K562 (cell line): Measurements from ENCODE around the gene DDX54. TPM values are rescaled to one million over a fixed set of nuclear protein-coding genes. Genes with fewer than 3 reads are reported as not detected.
A peak's percentile ranks its signal among the peaks of the same experiment; 100 is the strongest.

Experiments used
- ATAC-seq: fragments of 200-7000 bp; cut with Tn5 transposase; 3 replicates; pipeline ENCODE4 v1.9.1; 2020; ENCODE audit warnings: moderate library complexity
- BruUV-seq: library from RNA; stranded (reverse); fragments of 400-500 nt; replicated peaks from 2 replicates; lab custom pipeline; 2021; lab: Mats Ljungman, UMichigan
- CTCF ChIA-PET: fragments of 300-600 bp; formaldehyde crosslinking; extraction: SDS; loops from one replicate; lab custom pipeline; 2021; ENCODE audit warnings: low intra/inter-chr PET ratio; lab: Yijun Ruan, JAX
- POLR2A ChIA-PET: fragments of 300-600, 350-650 bp; sonication (Branson Sonifier 250); formaldehyde crosslinking; extraction: SDS; loops from one replicate; lab custom pipeline; 2021; ENCODE audit warnings: antibody characterized with exemption, inconsistent platforms; lab: Yijun Ruan, JAX
- DNase-seq, 4 experiments: peaks; one replicate each; pipeline versions ENCODE4 v3.0.0 to v3.0.0-alpha.2; 2011 to 2018; ENCODE audit warnings: low spot score in 3 of 4, mixed read lengths in 3 of 4; ENCODE audit errors: extremely low read depth in 1 of 4
- FAIRE-seq: peaks from 2 replicates; lab custom pipeline; 2011; peaks lifted over from hg19 to GRCh38; lab: Jason Lieb, UNC
- H2AFZ ChIP-seq: 2 replicates; pipeline ENCODE4 v1.6.0; 2011; ENCODE audit warnings: low read depth, low read length, control low read depth, inconsistent platforms
- H3K27ac ChIP-seq: fragments of 200-600 bp; 3 replicates; pipeline ENCODE4 v1.8.0; 2011; ENCODE audit warnings: low read depth, mild to moderate bottlenecking, control low read depth, inconsistent platforms, low read length, moderate library complexity, mixed read lengths; ENCODE audit errors: extremely low read depth
- H3K27me3 ChIP-seq, 2 experiments: fragments of 300-600 bp in 1 of 2; 2 replicates in 1 of 2; 3 replicates in 1 of 2; pipeline versions ENCODE4 v1.6.0 to v1.8.0; 2011; ENCODE audit warnings: inconsistent platforms in 2 of 2, low read length in 2 of 2, mild to moderate bottlenecking in 1 of 2, mixed read lengths in 1 of 2, moderate library complexity in 1 of 2; ENCODE audit not compliant: control insufficient read depth in 2 of 2, insufficient read depth in 2 of 2
- H3K36me3 ChIP-seq: fragments of 300-600 bp; 3 replicates; pipeline ENCODE4 v1.8.0; 2011; ENCODE audit warnings: mild to moderate bottlenecking, low read length, inconsistent platforms; ENCODE audit not compliant: control insufficient read depth, insufficient read depth
- H3K4me1 ChIP-seq, 2 experiments: fragments of 200-600 bp in 1 of 2; replicated peaks in 1 of 2; 2 replicates in 1 of 2; 3 replicates in 1 of 2; pipeline versions ENCODE4 v1.5.1 to v1.8.0; 2011; ENCODE audit warnings: inconsistent platforms in 2 of 2, low read length in 2 of 2, mild to moderate bottlenecking in 1 of 2, mixed read lengths in 1 of 2, moderate library complexity in 1 of 2; ENCODE audit not compliant: control insufficient read depth in 2 of 2, insufficient read depth in 2 of 2
- H3K4me2 ChIP-seq: 2 replicates; pipeline ENCODE4 v1.6.1; 2011; ENCODE audit warnings: low read length, control low read depth, inconsistent platforms, mixed read lengths; ENCODE audit not compliant: insufficient read depth
- H3K4me3 ChIP-seq: fragments of 200-600 bp; sonication (generic), shearing (Covaris generic); 2 replicates; pipeline ENCODE4 v1.5.1; 2016; ENCODE audit warnings: control low read depth, inconsistent platforms
- H3K79me2 ChIP-seq: fragments of 200-600 bp; 3 replicates; pipeline ENCODE4 v1.8.0; 2011; ENCODE audit warnings: low read length, inconsistent platforms; ENCODE audit not compliant: control insufficient read depth, insufficient read depth
- H3K9ac ChIP-seq, 2 experiments: 2 replicates each; pipeline versions ENCODE4 v1.6.0 to v1.6.1; 2011; ENCODE audit warnings: low read depth in 2 of 2, low read length in 2 of 2, control low read depth in 1 of 2, inconsistent platforms in 1 of 2, mild to moderate bottlenecking in 1 of 2, mixed read lengths in 1 of 2; ENCODE audit not compliant: insufficient read depth in 1 of 2
- H3K9me1 ChIP-seq: one replicate; pipeline ENCODE4 v1.6.0; 2011; ENCODE audit warnings: inconsistent platforms, mild to moderate bottlenecking, low read length, moderate library complexity; ENCODE audit not compliant: control insufficient read depth, insufficient read depth
- H3K9me3 ChIP-seq: replicated peaks from 2 replicates; pipeline ENCODE4 v1.5.1; 2011; ENCODE audit warnings: low read depth, low read length, inconsistent platforms; ENCODE audit not compliant: control insufficient read depth, insufficient read depth
- H4K20me1 ChIP-seq: replicated peaks from 2 replicates; pipeline ENCODE4 v1.6.1; 2011; ENCODE audit warnings: low read length, inconsistent platforms, mixed read lengths; ENCODE audit not compliant: control insufficient read depth, insufficient read depth
- MCM3 ChIP-seq: fragments of 450-650 bp; IDR thresholded peaks from 2 replicates; pipeline ENCODE4 v1.6.1; 2016
- POLR3G ChIP-seq: IDR thresholded peaks from 2 replicates; pipeline ENCODE4 v1.6.1; 2011; ENCODE audit not compliant: insufficient read length, insufficient replicate concordance; ENCODE audit errors: extremely low read depth
- RFX7 ChIP-seq: fragments of 250-450 bp; sonication (Bioruptor Pico); IDR thresholded peaks from 2 replicates; pipeline ENCODE4 v1.5.1; 2021; ENCODE audit warnings: mild to moderate bottlenecking
- TSHZ1 ChIP-seq: fragments of 250-450 bp; sonication (Bioruptor Pico); IDR thresholded peaks from 2 replicates; pipeline ENCODE4 v1.4.0; 2020; ENCODE audit warnings: mild to moderate bottlenecking, moderate library complexity
- ZNF644 ChIP-seq: fragments of 200-800 bp; sonication (Bioruptor generic); IDR thresholded peaks from 2 replicates; pipeline ENCODE4 v1.6.1; 2016; ENCODE audit warnings: low read depth, missing genetic modification characterization, missing compliant biosample characterization
- WGBS: fragments of 100-300 bp; shearing (Covaris generic); methylation state at CpG from one replicate; pipeline ENCODE4 v1.1.6; 2016; ENCODE audit warnings: low coverage, mixed read lengths; ENCODE audit not compliant: insufficient coverage; ENCODE audit errors: missing lambda C conversion rate; 5-methylcytosine and 5-hydroxymethylcytosine counted together
- in situ Hi-C: fragments of 300-500 bp; cut with MboI; formaldehyde crosslinking; loops from 4 replicates; pipeline ENCODE4 v1.15.0; 2018; ENCODE audit warnings: inconsistent platforms, mixed read lengths
- intact Hi-C: fragments of 100-400 bp; cut with micrococcal nuclease; formaldehyde crosslinking; loops from 2 replicates; pipeline ENCODE4 v1.14.2; 2022
- polyA plus RNA-seq, 8 experiments: library from polyadenylated mRNA; depleted of rRNA in 4 of 8; stranded (reverse) in 5 of 8; unstranded in 3 of 8; fragments of >200 nt; fragmentation: Nextera tagmentation in 2 of 8; fragmentation: Illumina TruSeq in 1 of 8; extraction: Ambion mirVana in 2 of 8; extraction: Trizol in 1 of 8; gene quantifications; 2 replicates each; pipeline versions ENCODE4 v1.2.1 to v1.2.3, GENCODE V29; 2011 to 2014; ENCODE audit warnings: inconsistent platforms in 1 of 8, missing spikeins in 1 of 8
- total RNA-seq, 7 experiments: library from RNA; depleted of rRNA in 6 of 7; stranded (reverse); fragments of >200 nt in 6 of 7; fragmentation: Illumina TruSeq in 2 of 7; extraction: Trizol in 2 of 7; gene quantifications; 2 replicates each; pipeline versions ENCODE4 v1.2.1 to v1.2.3, GENCODE V29; 2011 to 2021; ENCODE audit warnings: low replicate concordance in 1 of 7
- TF ChIP-seq, protein P1 (sequence below), 2 experiments: fragments of 450-650 bp; IDR thresholded peaks; 2 replicates each; pipeline ENCODE4 v1.6.1; 2016; ENCODE audit warnings: mild to moderate bottlenecking in 2 of 2, borderline replicate concordance in 1 of 2, low read depth in 1 of 2, moderate library complexity in 1 of 2
- TF ChIP-seq, protein P2 (sequence below), 3 experiments: IDR thresholded peaks in 2 of 3; conservative IDR thresholded peaks in 1 of 3; 2 replicates each; pipeline ENCODE4 v1.5.1; 2011 to 2012; ENCODE audit warnings: low read length in 3 of 3, mild to moderate bottlenecking in 3 of 3, control low read depth in 2 of 3, improper control_type of control experiment in 1 of 3, inconsistent platforms in 1 of 3, low read depth in 1 of 3, mixed read lengths in 1 of 3, moderate library complexity in 1 of 3; ENCODE audit not compliant: insufficient read depth in 2 of 3

DDX54 gene
- total and polyA plus RNA-seq, 9 of the 15 experiments (the other 6 are each of a cell fraction or from before 2014, with no cell fraction given): 1.4 to 135 (median 51.4) TPM

DNA sequence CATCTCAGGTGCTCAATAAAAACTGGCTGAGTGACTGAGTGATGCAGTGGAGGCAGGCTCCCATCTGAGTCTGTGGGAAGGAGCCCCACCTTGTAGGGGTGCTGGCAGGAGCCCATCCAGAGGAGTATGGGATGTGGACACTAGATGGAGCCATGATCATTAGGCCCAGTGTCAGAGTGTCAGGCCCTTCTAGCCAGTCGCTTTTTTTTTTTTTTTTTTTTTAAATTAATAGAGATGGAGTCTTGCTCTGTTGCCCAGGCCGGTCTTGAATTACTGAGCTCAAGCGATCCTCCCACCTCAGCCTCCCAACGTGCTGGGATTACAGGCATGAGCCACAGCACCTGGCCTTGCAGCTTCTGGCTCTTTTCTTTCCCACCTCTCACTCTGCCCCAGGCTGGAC, 11.7 kb upstream of the DDX54 start:
- peak; percentile 97 for ATAC-seq
- Histone ChIP-seq H3K79me2 (no peaks in the 10 kb centered on the region), H3K4me3 (no peak overlapping the region), H3K9ac (no peak overlapping the region), H3K4me1 (peaks cover 2 to 21% of the 10 kb centered on the region in 2 experiments; a peak in 4 of 5 replicates), H3K9me1 (no peaks in the 10 kb centered on the region), H3K27me3 (no peaks in the 10 kb centered on the region), H2AFZ (no peak overlapping the region), H3K36me3 (peaks cover 10% of the 10 kb centered on the region; the same call in 1 of the 3 replicates), H3K27ac (no peak overlapping the region), H4K20me1 (peaks cover 4% of the 10 kb centered on the region; the same call in 1 of the 2 replicates), H3K9me3 (no peaks in the 10 kb centered on the region), H3K4me2 (no peak overlapping the region)
- ChIA-PET CTCF (no interaction called here), POLR2A (interaction anchor here (0.8 kb wide), 1 partner anchor 24 kb away, joined by 3 read pairs; the partner anchor contains the start of gene TPCN1)
- peak; percentile 73 to 87 (median 78) for DNase-seq
- peak; percentile 75 for FAIRE-seq
- no TSS peak for BruUV-seq
- WGBS: 0% methylated on average over 3 of the region's 4 CpGs
- in situ Hi-C loops (loop anchor here (5.0 to 25.0 kb wide), 3 partner anchors 85 to 448 kb away; partner anchors contain the start of genes SDS and SDSL), intact Hi-C loops (loop anchor here (2.0 to 5.0 kb wide), 3 partner anchors 40 to 228 kb away; no protein-coding TSS in a partner anchor)
- TF ChIP-seq, protein P1, sequence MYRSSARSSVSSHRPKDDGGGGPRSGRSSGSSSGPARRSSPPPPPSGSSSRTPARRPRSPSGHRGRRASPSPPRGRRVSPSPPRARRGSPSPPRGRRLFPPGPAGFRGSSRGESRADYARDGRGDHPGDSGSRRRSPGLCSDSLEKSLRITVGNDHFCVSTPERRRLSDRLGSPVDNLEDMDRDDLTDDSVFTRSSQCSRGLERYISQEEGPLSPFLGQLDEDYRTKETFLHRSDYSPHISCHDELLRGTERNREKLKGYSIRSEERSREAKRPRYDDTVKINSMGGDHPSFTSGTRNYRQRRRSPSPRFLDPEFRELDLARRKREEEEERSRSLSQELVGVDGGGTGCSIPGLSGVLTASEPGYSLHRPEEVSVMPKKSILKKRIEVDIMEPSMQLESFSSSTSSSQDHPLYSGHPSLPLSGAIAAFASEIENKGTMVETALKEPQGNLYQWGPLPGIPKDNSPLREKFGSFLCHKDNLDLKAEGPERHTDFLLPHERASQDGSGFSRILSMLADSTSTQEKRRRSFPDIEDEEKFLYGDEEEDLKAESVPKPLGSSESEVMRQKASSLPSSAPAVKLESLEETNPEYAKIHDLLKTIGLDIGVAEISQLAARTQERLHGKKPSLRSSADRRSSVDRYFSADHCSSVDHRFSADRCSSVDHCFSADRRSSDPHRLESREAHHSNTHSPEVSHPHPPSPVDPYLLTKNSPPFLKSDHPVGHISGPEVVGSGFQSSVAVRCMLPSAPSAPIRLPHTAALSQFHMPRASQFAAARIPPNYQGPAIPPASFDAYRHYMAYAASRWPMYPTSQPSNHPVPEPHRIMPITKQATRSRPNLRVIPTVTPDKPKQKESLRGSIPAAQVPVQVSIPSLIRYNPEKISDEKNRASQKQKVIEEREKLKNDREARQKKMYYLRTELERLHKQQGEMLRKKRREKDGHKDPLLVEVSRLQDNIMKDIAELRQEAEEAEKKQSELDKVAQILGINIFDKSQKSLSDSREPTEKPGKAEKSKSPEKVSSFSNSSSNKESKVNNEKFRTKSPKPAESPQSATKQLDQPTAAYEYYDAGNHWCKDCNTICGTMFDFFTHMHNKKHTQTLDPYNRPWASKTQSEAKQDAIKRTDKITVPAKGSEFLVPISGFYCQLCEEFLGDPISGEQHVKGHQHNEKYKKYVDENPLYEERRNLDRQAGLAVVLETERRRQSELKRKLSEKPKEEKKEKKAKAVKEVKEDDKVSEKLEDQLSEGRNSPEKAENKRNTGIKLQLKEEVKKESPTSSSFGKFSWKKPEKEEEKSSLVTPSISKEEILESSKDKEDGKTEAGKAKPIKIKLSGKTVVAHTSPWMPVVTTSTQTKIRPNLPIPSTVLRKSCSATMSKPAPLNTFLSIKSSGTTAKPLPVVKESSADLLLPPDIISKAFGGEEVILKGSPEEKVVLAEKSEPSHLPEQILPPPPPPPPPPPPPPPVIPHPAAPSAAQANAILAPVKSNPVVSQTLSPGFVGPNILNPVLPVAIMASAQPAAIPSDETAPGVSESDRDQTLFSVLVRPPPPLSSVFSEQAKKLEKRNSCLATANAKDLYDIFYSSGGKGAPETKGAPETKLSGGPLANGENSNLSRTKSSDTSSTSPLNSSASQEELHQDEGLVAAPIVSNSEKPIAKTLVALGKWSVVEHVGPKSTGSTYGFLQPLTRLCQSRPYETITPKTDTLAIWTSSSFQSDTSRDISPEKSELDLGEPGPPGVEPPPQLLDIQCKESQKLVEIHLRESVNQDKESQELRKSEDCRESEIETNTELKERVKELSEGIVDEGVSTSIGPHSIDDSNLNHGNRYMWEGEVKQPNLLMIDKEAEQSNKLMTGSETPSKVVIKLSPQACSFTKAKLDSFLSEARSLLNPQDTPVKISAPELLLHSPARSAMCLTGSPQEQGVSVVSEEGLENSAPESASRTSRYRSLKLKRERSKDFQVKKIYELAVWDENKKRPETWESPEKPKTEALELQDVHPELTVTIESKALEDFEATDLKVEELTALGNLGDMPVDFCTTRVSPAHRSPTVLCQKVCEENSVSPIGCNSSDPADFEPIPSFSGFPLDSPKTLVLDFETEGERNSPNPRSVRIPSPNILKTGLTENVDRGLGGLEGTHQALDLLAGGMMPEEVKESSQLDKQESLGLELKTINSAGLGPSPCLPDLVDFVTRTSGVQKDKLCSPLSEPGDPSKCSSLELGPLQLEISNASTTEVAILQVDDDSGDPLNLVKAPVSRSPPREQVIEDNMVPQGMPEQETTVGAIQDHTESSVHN (IDR thresholded peaks at IDR 0.05; ENCODE audit: borderline replicate concordance in 1 of 2, low read depth in 1 of 2): no peak
- TF ChIP-seq TSHZ1: no peak
- no peak for TF ChIP-seq ZNF644 (tag)
- TF ChIP-seq RFX7 (CRISPR knock-in tag): no peak
- TF ChIP-seq, protein P2, sequence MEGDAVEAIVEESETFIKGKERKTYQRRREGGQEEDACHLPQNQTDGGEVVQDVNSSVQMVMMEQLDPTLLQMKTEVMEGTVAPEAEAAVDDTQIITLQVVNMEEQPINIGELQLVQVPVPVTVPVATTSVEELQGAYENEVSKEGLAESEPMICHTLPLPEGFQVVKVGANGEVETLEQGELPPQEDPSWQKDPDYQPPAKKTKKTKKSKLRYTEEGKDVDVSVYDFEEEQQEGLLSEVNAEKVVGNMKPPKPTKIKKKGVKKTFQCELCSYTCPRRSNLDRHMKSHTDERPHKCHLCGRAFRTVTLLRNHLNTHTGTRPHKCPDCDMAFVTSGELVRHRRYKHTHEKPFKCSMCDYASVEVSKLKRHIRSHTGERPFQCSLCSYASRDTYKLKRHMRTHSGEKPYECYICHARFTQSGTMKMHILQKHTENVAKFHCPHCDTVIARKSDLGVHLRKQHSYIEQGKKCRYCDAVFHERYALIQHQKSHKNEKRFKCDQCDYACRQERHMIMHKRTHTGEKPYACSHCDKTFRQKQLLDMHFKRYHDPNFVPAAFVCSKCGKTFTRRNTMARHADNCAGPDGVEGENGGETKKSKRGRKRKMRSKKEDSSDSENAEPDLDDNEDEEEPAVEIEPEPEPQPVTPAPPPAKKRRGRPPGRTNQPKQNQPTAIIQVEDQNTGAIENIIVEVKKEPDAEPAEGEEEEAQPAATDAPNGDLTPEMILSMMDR (IDR thresholded peaks at IDR 0.05 in 2 of 3, conservative IDR thresholded peaks at IDR 0.05 in 1 of 3; ENCODE audit: insufficient read depth in 2 of 3, low read depth in 1 of 3, low read length in 3 of 3): peak; percentile 77 to 91 (median 78)
- TF ChIP-seq MCM3: no peak
- TF ChIP-seq POLR3G: no peak
